ENCODE data around the gene KCNB1.

Gene KCNB1

DNA sequence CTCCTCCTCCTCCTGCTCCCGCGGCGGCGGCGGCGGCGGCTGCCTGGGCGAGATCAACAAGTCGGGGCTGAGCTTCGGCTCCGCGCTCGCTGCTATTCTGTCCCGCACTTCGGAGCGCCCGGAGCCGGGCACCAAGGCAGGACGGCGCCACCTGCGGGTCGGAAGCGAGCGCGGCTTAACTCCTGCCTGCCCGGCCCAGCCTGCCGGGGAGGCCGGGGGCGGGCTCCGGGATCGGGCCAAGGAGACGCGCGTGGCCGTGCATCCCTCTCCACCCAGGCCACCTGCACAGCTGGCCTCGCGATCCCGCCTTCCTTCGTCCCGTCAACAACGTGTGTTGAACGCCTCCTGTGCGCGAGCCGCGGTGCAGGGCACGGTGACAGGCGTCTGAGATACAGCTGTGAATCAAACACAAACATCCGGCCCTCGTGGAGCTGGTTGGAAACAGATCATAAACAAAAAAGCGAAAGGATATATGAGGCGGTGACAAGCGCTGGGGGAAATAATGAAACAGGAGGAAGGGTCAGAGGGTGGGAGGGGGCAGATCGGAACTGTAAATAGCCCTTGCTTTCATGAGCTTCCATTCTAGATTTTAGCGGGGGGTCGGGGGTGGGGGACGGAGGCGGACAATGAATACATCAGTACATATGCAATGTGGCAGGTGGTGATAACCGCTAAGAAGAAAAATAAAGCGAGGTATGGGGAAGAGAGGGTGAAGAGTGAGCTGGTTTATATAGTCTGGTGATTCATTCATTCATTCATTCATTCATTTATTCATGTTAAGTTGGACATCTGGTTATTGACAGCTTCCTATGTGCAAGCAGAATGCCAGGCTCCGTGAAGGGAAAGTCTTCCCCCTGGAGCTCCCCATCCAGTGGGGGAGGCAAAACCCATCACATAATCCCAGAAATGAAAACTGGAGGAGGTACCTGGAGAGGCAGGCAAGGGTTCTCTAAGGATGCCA, 2.0 kb upstream of the KCNB1 start:
- Histone ChIP-seq H3K4me3 (ENCODE audit: insufficient read depth in 1 of 2, low read depth in 1 of 2, low read length in 2 of 2) (peak overlapping the region; percentile 45 to 76), H4K91ac (ENCODE audit: low read length) (no peak overlapping the region), H3K4me2 (ENCODE audit: low read length, poor library complexity, severe bottlenecking) (peak overlapping the region; percentile 94), H3K23ac (ENCODE audit: low read length in 2 of 2) (no peak overlapping the region), H2AFZ (ENCODE audit: low read depth, low read length) (no peak overlapping the region), H3K27ac (ENCODE audit: low read length, poor library complexity, severe bottlenecking) (no peak overlapping the region), H2BK12ac (ENCODE audit: low read length in 2 of 2) (no peak overlapping the region), H3K14ac (ENCODE audit: low read length in 2 of 2) (no peak overlapping the region), H3K18ac (ENCODE audit: low read depth in 1 of 2, low read length in 2 of 2) (no peak overlapping the region), H3K4ac (ENCODE audit: low read depth in 1 of 2, low read length in 2 of 2) (no peak overlapping the region), H4K8ac (ENCODE audit: low read length) (no peak overlapping the region), H2AK5ac (ENCODE audit: low read length, severe bottlenecking) (no peak overlapping the region), H2BK15ac (ENCODE audit: low read depth, poor library complexity, severe bottlenecking) (no peak overlapping the region), H3K79me1 (replicated peaks; ENCODE audit: low read length, poor library complexity, severe bottlenecking) (no peaks in the 10 kb centered on the region), H3K36me3 (ENCODE audit: control insufficient read depth in 1 of 2, insufficient read depth in 2 of 2, low read depth in 1 of 2, low read length in 2 of 2) (peaks cover 0 to 3% of the 10 kb centered on the region in 2 experiments), H2BK120ac (ENCODE audit: low read depth, low read length) (no peak overlapping the region), H2BK5ac (ENCODE audit: low read depth, low read length, poor library complexity, severe bottlenecking) (no peak overlapping the region), H3K9me3 (ENCODE audit: control insufficient read depth, low read length) (no peaks in the 10 kb centered on the region), H3K27me3 (ENCODE audit: control insufficient read depth in 1 of 2, insufficient read depth in 1 of 2, low read length in 2 of 2) (peaks cover 84 to 89% of the 10 kb centered on the region in 2 experiments), H3K4me1 (ENCODE audit: control insufficient read depth, insufficient read depth, low read depth, low read length) (peaks cover 17% of the 10 kb centered on the region), H3K9ac (ENCODE audit: low read length) (peak overlapping the region; percentile 20)
- DNase-seq = peak; percentile 69
- WGBS = 8% methylated on average over 54 of the region's 61 CpGs

GRCh38 chr20:49483696-49484123, 1.2 kb upstream of the KCNB1 start:
- Histone ChIP-seq H2AFZ (ENCODE audit: low read depth, low read length) (no peak overlapping the region), H2BK15ac (ENCODE audit: low read depth, poor library complexity, severe bottlenecking) (no peak overlapping the region), H3K36me3 (ENCODE audit: control insufficient read depth in 1 of 2, insufficient read depth in 2 of 2, low read depth in 1 of 2, low read length in 2 of 2) (peaks cover 0 to 3% of the 10 kb centered on the region in 2 experiments), H3K4me1 (ENCODE audit: control insufficient read depth, insufficient read depth, low read depth, low read length) (peaks cover 17% of the 10 kb centered on the region), H3K14ac (ENCODE audit: low read length in 2 of 2) (no peak overlapping the region), H3K9me3 (ENCODE audit: control insufficient read depth, low read length) (no peaks in the 10 kb centered on the region), H3K4me2 (ENCODE audit: low read length, poor library complexity, severe bottlenecking) (peak overlapping the region; percentile 94), H3K9ac (ENCODE audit: low read length) (no peak overlapping the region), H3K18ac (ENCODE audit: low read depth in 1 of 2, low read length in 2 of 2) (no peak overlapping the region), H3K4ac (ENCODE audit: low read depth in 1 of 2, low read length in 2 of 2) (no peak overlapping the region), H4K8ac (ENCODE audit: low read length) (no peak overlapping the region), H2BK12ac (ENCODE audit: low read length in 2 of 2) (no peak overlapping the region), H2BK5ac (ENCODE audit: low read depth, low read length, poor library complexity, severe bottlenecking) (no peak overlapping the region), H2AK5ac (ENCODE audit: low read length, severe bottlenecking) (no peak overlapping the region), H4K91ac (ENCODE audit: low read length) (no peak overlapping the region), H3K27me3 (ENCODE audit: control insufficient read depth in 1 of 2, insufficient read depth in 1 of 2, low read length in 2 of 2) (peaks cover 84 to 89% of the 10 kb centered on the region in 2 experiments), H3K23ac (ENCODE audit: low read length in 2 of 2) (no peak overlapping the region), H3K79me1 (replicated peaks; ENCODE audit: low read length, poor library complexity, severe bottlenecking) (no peaks in the 10 kb centered on the region), H3K27ac (ENCODE audit: low read length, poor library complexity, severe bottlenecking) (no peak overlapping the region), H2BK120ac (ENCODE audit: low read depth, low read length) (no peak overlapping the region), H3K4me3 (ENCODE audit: insufficient read depth in 1 of 2, low read depth in 1 of 2, low read length in 2 of 2) (peak overlapping the region in 1 of 2 experiments; percentile 66)
- DNase-seq = no peak
- WGBS = 3% methylated on average over 21 of the region's 44 CpGs

DNA sequence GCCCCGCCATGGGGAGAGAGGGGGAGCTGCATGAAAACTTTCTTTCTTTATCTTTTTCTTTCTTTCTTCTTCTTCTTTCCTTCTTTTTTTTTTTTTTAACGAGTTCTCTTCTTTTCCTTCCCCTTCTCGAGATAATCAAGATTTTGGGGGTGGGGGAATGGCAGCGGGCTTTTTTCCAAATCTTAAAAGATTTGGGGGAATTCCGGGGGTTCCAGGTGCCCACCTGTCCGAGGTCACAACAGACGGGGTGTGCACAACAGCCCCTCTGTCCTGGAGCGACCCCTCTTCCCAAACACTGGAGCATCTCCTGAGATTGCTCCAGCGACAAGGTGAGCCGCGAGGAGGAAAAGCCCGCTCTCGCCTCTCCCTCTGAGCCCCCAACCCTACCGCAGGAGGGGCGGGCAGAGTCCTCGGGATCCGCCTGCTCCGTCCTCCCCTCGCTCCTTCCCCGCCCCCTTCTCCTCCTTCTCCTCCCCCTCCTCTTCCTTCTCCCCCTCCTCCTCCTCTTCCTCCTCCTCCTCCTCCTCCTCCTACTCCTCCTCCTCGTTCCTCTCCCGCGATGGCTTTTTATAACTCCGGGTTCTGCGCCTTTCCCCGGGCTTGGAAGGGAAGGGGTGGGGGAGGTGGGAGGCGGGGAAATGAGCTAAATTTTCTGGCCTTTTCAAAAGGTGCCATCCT, 689 bp upstream of the KCNB1 start:
- Histone ChIP-seq H2BK12ac (ENCODE audit: low read length in 2 of 2) (no peak overlapping the region), H3K4me2 (ENCODE audit: low read length, poor library complexity, severe bottlenecking) (no peak overlapping the region), H3K27ac (ENCODE audit: low read length, poor library complexity, severe bottlenecking) (no peak overlapping the region), H3K79me1 (replicated peaks; ENCODE audit: low read length, poor library complexity, severe bottlenecking) (no peaks in the 10 kb centered on the region), H4K8ac (ENCODE audit: low read length) (no peak overlapping the region), H2BK15ac (ENCODE audit: low read depth, poor library complexity, severe bottlenecking) (no peak overlapping the region), H2AK5ac (ENCODE audit: low read length, severe bottlenecking) (no peak overlapping the region), H3K4me1 (ENCODE audit: control insufficient read depth, insufficient read depth, low read depth, low read length) (peaks cover 17% of the 10 kb centered on the region), H3K4ac (ENCODE audit: low read depth in 1 of 2, low read length in 2 of 2) (no peak overlapping the region), H3K27me3 (ENCODE audit: control insufficient read depth in 1 of 2, insufficient read depth in 1 of 2, low read length in 2 of 2) (peaks cover 83 to 89% of the 10 kb centered on the region in 2 experiments), H3K18ac (ENCODE audit: low read depth in 1 of 2, low read length in 2 of 2) (no peak overlapping the region), H3K14ac (ENCODE audit: low read length in 2 of 2) (no peak overlapping the region), H3K23ac (ENCODE audit: low read length in 2 of 2) (no peak overlapping the region), H4K91ac (ENCODE audit: low read length) (no peak overlapping the region), H3K9me3 (ENCODE audit: control insufficient read depth, low read length) (no peaks in the 10 kb centered on the region), H3K9ac (ENCODE audit: low read length) (no peak overlapping the region), H2BK5ac (ENCODE audit: low read depth, low read length, poor library complexity, severe bottlenecking) (no peak overlapping the region), H3K4me3 (ENCODE audit: insufficient read depth in 1 of 2, low read depth in 1 of 2, low read length in 2 of 2) (peak overlapping the region in 1 of 2 experiments; percentile 66), H3K36me3 (ENCODE audit: control insufficient read depth in 1 of 2, insufficient read depth in 2 of 2, low read depth in 1 of 2, low read length in 2 of 2) (peaks cover 0 to 3% of the 10 kb centered on the region in 2 experiments), H2AFZ (ENCODE audit: low read depth, low read length) (no peak overlapping the region), H2BK120ac (ENCODE audit: low read depth, low read length) (no peak overlapping the region)
- DNase-seq = no peak
- WGBS = 10% methylated on average over 11 of the region's 27 CpGs

DNA sequence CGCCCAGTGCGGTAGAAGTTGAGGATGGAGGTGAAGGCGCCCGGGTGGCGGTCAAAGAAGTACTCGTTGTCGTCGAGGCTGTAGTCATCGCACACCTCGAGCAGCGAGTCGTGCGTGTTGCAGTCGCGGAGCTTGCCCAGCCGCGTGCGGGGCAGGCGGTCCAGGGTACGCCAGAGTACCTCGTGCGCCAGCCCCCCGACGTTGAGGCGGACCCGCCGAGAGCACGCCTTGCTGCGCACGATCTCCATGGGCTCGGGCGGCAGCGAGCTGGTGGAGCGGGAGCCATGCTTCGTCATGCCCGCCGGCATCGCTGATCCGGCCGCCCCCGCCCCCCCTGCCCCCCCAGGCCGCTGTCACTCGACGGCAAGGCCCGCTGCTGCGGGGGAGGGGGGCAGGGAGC, 295 bp downstream of the KCNB1 start:
- Histone ChIP-seq H2BK15ac (ENCODE audit: low read depth, poor library complexity, severe bottlenecking) (no peak overlapping the region), H2AK5ac (ENCODE audit: low read length, severe bottlenecking) (no peak overlapping the region), H3K4me3 (ENCODE audit: insufficient read depth in 1 of 2, low read depth in 1 of 2, low read length in 2 of 2) (no peak overlapping the region), H2AFZ (ENCODE audit: low read depth, low read length) (no peak overlapping the region), H2BK12ac (ENCODE audit: low read length in 2 of 2) (no peak overlapping the region), H2BK5ac (ENCODE audit: low read depth, low read length, poor library complexity, severe bottlenecking) (no peak overlapping the region), H3K79me1 (replicated peaks; ENCODE audit: low read length, poor library complexity, severe bottlenecking) (no peaks in the 10 kb centered on the region), H3K9ac (ENCODE audit: low read length) (no peak overlapping the region), H3K27me3 (ENCODE audit: control insufficient read depth in 1 of 2, insufficient read depth in 1 of 2, low read length in 2 of 2) (peaks cover 86 to 90% of the 10 kb centered on the region in 2 experiments), H3K18ac (ENCODE audit: low read depth in 1 of 2, low read length in 2 of 2) (no peak overlapping the region), H3K4me2 (ENCODE audit: low read length, poor library complexity, severe bottlenecking) (no peak overlapping the region), H3K14ac (ENCODE audit: low read length in 2 of 2) (no peak overlapping the region), H3K23ac (ENCODE audit: low read length in 2 of 2) (no peak overlapping the region), H4K91ac (ENCODE audit: low read length) (no peak overlapping the region), H4K8ac (ENCODE audit: low read length) (no peak overlapping the region), H3K36me3 (ENCODE audit: control insufficient read depth in 1 of 2, insufficient read depth in 2 of 2, low read depth in 1 of 2, low read length in 2 of 2) (peaks cover 0 to 3% of the 10 kb centered on the region in 2 experiments), H3K9me3 (ENCODE audit: control insufficient read depth, low read length) (no peaks in the 10 kb centered on the region), H3K4me1 (ENCODE audit: control insufficient read depth, insufficient read depth, low read depth, low read length) (peaks cover 17% of the 10 kb centered on the region), H2BK120ac (ENCODE audit: low read depth, low read length) (no peak overlapping the region), H3K27ac (ENCODE audit: low read length, poor library complexity, severe bottlenecking) (no peak overlapping the region), H3K4ac (ENCODE audit: low read depth in 1 of 2, low read length in 2 of 2) (no peak overlapping the region)
- DNase-seq = no peak
- 88% methylated on average over 33 of the region's 46 CpGs for WGBS
